SIG-M5 (cell line): ENCODE measurements around the gene ACTRT2.

Experiments
- DNase-seq: peaks from one replicate; lab custom pipeline; 2025; lab: John Stamatoyannopoulos, UW

ACTRT2 gene

GRCh38 chr1:2983706-2984398, 37.4 kb upstream of the ACTRT2 start:
- DNase-seq, result no peak

GRCh38 chr1:2984399-2985061, 36.7 kb upstream of the ACTRT2 start:
- no peak for DNase-seq

- no peak for DNase-seq
These were observed 36.2 kb upstream of the ACTRT2 start for GRCh38 chr1:2985067-2985561.

GRCh38 chr1:2985694-2986548, 35.3 kb upstream of the ACTRT2 start:
- DNase-seq, result no peak

GRCh38 chr1:2986549-2987305, 34.5 kb upstream of the ACTRT2 start:
- no peak for DNase-seq

- no peak for DNase-seq
These were observed 33.5 kb upstream of the ACTRT2 start for GRCh38 chr1:2987773-2988172.

GRCh38 chr1:2988256-2988655, 33.0 kb upstream of the ACTRT2 start:
- DNase-seq, result no peak

GRCh38 chr1:2989185-2989584, 32.1 kb upstream of the ACTRT2 start:
- no peak for DNase-seq

- DNase-seq, result no peak
These were observed 31.3 kb upstream of the ACTRT2 start for GRCh38 chr1:2989976-2990375.

- no peak for DNase-seq
These were observed 30.7 kb upstream of the ACTRT2 start for GRCh38 chr1:2990376-2991115.

GRCh38 chr1:2991753-2992495, 29.3 kb upstream of the ACTRT2 start:
- no peak for DNase-seq

- no peak for DNase-seq
These were observed 22.7 kb upstream of the ACTRT2 start for GRCh38 chr1:2998503-2999100.

- no peak for DNase-seq
These were observed 22.1 kb upstream of the ACTRT2 start for GRCh38 chr1:2999138-2999537.

- no peak for DNase-seq
These were observed 21.7 kb upstream of the ACTRT2 start for GRCh38 chr1:2999571-2999970.

- DNase-seq, result no peak
These were observed 21.1 kb upstream of the ACTRT2 start for GRCh38 chr1:3000214-3000613.

- DNase-seq, result no peak
These were observed 20.4 kb upstream of the ACTRT2 start for GRCh38 chr1:3000671-3001470.

GRCh38 chr1:3001471-3002348, 19.6 kb upstream of the ACTRT2 start:
- no peak for DNase-seq

- no peak for DNase-seq
These were observed 18.8 kb upstream of the ACTRT2 start for GRCh38 chr1:3002349-3003038.
